HG03469 (cell line): ENCODE results near the gene NECAB2.

Experiments used
- ATAC-seq: cut with Tn5 transposase; IDR thresholded peaks from one replicate; pipeline ENCODE4 v1.9.1; 2021; ENCODE audit warnings: mild to moderate bottlenecking, moderate library complexity, moderate number of reproducible peaks; ENCODE audit not compliant: unreplicated experiment

Gene NECAB2

GRCh38 chr16:83967838-83968305, at the start of gene NECAB2:
Gene NECAB2, plus strand, starts transcription at chr16:83968244. Its CDS starts 405 bp downstream, at chr16:83968649.
- ATAC-seq: no peak

DNA sequence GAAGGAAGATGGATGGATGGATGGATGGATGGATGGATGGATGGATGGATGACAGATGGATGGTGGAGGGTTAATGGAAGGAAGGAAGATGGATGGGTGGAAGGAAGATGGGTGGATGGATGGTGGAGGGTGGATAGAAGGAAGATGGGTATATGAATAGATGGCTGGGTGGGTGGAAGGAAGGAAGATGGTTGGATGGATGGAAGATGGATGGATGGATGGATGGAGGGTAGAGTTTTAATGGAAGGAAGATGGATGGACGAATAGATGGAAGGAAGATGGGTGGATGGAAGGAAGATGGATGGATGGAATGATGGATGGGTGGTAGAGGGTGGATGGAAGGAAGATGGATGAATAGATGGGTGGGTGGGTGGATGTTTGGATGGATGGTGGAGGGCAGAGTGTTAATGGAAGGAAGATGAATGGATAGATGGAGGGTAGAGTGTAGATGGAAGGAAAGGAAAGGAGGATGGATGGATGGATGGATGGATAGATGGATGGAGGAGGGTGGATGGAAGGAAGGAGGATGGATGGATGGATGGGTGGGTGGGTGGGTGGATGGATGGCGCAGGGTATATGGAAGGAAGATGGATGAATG, 47.1 kb upstream of the NECAB2 start:
- no peak for ATAC-seq

GRCh38 chr16:83923581-83924365, 44.3 kb upstream of the NECAB2 start:
- no peak for ATAC-seq

DNA sequence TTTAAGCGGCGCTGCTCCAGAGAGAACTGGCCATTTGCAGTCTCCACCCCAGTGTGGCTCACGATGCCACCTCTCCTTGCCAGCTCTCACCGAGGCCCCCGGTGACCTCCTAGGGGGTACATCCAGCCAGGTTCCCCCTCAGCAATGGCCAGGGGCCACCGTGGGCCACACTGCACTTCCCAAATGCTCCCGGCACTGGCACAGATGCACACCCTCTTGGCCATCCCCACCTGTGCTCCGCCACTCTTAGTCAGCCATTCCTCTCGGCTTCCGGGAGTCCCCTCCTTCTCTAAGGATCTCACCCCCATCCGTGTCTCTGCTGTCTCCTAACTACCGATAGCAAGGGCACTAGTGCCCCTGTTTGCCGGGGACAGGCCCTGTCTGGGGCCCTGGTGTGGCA, 43.4 kb upstream of the NECAB2 start:
- no peak for ATAC-seq

DNA sequence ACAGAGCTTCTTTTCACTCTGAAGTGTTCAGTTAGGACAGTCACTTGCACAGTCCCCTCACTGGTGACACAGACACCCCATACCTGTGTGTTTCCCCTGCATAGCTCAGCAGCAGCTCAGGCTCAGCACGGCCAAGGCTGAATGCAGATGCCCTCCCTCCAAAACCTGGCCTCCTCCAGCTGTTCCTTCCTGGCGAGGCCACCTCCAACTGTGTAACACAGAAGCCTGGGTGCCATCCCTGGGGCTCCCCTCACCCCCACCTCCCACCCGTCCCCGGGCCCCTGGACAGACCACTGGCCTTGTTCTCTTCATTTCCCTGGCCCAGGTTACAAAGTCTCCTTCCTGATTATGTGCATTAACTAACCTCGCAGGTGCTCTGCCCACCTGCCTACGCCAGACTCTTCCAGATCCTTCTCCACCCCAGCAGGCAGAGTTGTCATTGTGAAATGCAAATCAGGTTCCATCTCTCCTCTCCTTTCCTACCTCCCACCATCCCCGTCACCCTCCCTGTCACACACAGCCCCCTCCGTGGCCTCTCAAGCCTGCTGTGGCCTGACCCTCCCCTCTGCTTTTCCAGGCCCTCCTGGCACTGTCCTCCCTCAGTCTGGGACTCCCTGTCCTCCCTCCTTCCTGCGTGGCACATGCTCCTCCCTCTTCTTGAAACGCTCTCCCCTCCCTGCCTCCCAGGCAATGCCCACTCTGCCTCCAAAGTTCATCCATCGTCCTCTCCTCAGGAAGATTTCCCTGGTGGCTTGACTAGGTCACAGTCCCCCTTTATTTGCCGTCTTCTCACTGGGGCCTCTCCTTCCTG, 42.7 kb upstream of the NECAB2 start:
- ATAC-seq: no peak

DNA sequence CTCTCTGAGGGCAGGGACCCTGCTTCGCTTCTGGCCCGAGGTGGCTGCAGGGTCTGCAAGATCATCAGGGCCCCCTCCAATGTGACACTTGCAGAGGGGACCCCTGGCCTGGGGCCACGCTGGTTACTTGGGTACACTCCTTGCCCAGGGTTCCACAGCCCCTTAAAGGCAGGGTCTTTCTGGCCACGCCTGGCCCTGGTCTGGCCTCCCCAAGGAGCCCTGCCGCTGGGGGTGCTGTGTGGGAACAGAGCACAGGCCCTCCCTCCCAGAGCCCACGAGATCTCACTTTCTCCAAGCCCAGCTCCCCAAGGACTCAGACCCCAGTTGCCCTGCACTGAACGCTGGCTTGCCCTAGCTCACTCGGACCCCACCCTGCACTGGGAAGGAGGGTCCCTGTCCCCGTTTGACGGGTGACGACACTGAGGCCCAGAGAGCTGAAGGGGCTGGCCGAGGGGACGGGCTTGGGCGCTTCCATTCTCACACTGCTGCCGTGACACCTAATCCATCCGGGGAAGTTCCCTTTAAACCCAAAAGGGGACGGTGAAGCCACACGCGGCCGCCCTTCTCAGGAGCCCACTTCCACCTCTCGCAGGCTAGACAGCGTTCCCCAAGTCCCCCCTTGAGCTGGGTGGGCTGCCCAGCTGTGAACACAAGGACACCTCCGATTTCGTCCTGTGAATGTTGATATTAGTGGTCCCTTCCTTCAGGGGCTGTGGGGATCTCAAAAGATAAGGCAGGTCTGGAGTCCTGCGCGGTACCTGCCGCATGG, 41.9 kb upstream of the NECAB2 start:
- ATAC-seq: no peak

DNA sequence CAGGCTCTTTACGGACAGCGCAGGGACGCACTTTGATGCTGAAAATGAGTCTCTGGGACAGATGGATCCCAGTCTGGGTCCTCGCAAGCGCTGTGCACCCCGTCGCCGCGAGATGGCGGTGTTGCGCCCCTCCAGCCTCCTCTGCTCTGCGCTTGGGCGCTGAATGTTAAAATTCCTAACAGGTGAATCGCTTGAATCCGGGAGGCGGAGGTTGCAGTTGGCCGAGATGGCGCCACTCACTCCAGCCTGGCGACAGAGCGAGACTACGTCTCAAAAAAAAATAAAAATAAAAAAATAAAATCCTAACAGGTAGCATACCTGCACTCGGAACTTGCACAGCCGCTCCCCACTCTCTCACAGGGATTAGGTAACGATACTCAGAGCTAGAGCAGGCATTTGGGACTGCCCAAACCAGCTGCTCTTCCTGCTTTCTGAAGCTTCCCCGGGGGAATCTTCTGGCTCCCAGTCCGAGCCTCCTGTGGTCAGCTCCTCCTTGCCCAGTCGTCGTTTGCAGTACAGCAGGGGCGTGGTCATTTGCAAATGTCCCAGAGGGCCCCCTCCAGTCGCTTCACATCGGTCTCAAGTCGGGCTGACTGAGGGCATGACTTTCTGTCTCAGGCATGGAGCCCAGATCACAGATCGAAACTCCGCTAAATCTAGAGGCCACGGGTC, 41.2 kb upstream of the NECAB2 start:
- ATAC-seq: no peak

DNA sequence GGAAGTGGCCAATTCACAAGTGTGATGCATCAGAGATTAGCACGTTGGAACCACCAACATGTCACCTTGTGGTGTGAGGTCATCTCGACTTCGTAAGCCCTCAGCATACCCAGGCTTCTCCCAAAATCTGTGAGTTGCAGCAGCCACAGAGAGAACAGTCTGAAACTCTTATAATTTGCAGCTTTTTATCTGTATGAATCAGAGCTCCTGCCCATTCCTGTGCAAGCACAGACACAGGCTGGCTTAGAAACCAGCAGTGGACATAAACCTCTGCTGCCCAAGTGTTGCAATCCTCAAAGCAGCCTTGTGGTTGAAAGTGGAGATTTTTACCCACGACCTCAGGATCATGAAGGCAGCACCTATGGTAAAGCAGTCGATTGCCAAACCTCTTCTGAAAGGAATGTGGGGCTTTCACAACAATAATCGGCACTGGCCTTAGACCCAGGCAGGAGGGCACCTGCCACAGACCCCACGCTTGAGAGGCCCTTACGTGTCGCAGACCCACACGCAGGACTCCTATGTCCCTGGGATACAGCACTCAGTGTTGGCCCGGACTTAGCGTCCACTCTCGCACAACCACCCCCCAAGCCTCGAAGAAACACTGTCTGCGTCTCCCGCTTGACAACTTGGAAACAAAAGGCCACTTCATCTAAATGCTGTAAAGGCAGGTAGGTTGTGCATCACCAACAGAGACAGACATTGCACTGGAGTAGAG, 39.5 kb upstream of the NECAB2 start:
- ATAC-seq: no peak

- ATAC-seq: no peak
These were observed 38.1 kb upstream of the NECAB2 start for GRCh38 chr16:83929811-83930555.

DNA sequence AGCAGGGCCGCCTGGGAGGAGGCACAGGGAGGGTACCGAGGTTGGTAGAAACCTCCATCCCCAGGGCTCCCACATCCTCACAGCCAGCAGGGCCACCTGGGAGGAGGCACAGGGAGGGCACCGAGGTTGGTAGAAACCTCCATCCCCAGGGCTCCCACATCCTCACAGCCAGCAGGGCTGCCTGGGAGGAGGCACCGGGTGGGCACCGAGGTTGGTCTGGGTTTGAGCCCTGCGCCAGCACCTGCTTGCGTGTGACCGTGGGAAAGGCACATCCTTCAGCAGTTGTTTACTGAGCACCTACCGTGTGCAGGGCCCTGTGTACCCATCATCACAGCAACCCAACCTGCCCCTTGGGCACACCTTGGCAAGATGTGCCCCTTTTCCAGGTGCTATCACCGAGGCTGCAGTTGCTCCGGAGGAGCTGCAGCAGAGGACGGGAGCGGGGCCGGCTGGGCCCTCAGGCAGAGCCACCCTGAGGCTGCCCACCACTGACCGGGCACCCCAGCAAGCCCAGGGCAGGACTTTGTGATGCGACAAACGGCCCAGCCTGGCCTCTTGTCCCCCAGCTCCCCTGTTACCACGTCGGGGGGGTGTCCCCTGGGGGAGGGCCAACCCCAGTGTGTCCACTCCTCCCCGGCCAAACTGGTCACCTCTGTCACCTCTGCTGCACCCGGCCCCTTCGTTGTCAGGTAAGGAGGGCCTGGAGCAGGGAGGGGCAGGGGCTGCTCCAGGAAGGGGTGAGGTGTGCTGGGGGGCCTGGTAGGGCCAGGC, 37.1 kb upstream of the NECAB2 start:
- no peak for ATAC-seq

DNA sequence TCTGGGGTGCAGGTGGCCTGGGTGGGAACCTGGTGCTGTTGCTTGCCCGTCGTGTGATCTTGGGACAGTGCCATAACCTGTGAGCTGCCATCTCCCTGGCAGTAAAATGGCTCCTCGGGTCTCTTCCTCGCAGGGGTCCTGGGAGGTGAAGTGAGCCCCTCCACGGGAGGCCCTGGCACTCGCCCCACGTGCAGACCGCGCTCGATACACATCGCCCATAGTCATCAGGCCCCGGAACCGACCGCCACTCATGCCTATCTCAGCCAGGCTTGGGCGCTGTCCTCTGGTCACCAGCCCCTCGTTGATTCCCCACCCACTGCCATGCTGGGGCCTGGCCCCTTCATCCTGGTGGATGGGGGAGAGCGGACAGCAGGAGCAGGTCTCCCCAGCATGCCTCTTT, 36.5 kb upstream of the NECAB2 start:
- ATAC-seq: no peak

DNA sequence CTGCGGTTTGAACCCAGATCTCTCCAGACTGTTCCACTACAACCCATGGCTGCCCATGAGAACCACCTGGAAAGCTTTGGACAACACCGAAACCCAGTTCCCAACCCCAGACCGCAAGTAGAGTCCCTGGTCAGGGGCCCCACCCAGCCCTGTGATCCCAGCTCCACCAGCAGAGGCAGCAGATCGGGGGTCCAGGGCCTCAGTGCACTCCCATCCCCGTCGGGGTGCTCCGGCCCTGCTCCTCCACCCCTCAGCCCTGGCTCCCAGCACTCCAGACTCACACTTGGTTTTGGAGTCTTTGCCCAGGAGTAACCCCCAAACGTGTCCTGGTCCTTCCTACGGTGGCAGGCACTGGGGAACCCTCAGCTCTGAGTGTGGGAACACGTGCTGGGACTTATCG, 35.7 kb upstream of the NECAB2 start:
- ATAC-seq: no peak

DNA sequence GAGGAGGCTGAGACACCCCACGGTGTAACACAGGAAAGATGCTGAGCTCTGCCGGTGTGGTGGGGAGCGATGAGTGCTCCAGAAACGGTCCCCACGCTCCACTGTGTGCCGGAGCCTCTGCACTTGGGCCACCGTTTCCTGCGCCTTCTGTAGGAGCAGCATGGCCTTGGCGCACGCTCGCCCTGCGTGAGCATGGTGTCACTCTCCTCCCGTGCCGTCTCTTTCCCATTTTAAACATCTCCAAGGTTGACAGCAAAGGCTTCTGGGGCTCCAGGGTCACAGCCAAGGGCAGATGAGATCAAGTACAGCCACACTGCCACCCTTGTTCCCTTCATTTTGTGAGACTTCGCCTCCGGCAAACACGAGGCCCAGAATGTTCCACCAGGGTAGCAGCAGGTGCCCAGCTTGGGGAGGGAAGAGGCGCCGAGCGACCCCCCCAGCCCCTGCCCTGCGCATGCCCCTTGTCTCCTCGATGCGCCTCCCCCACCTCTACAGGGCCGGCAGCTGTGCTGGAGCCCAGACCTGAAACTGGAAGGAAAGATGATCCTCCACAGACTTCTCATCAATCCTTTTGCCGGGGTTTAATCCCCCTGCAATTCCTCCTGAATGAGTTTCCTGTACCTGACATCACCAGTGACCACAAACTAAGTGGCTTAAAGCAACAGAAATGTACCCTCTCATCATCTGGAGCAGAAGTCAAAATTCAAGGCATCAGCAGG, 34.9 kb upstream of the NECAB2 start:
- ATAC-seq: no peak

DNA sequence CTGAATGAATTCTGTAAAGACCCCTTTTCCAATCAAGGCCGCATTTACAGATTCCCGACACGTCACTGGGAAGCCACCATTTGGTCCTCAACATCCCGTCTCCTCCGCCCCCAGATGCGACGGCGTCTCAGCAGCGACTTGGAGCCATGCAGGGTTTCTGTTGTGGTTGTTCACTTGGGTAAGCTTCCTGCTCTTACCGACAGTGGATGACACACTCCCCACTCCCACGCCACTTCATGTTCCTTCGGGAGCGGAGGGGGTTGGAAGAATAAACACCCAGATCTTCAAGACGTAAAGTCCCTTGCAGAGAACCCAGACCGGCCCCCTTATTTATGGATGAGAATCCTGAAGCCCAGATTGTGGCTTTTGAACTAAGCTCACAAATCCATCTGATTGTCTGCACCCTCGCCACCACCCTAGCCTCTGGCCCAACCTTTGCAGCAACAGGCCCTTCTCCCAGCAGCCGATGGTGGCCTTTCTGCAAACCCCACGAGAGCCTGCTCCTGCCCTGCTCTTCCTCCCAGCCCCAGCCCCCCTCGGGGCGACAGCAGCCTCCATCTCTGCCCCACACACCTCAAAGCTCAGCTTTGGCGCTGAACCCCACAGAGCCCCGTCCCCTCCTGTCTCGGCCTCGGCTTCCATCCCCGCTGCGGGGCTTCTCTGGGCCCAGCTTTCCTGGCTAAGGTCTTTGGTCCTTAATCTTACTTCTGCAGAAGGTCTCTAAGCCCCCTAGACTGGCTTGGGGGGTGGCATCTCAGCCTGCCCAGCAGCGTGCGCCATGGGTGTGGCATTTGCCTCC, 34.0 kb upstream of the NECAB2 start:
- ATAC-seq: no peak

DNA sequence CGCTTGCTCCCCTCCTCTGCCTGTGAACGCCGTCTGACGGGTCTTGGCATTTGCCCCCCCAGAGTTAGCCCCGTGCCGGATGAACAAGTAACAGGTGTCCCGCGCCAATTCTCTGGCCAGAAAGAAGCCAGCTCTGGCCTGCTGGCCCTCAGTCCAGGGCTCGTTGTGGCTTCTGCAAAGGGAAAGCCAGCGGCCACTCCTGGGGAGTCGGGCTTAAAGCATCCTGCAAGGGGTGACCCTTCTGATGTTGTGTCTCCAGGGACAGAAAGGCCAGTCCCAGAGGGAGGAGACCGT, 33.4 kb upstream of the NECAB2 start:
- no peak for ATAC-seq

- ATAC-seq: no peak
These were observed 32.8 kb upstream of the NECAB2 start for GRCh38 chr16:83935005-83935857.
